ENCODE measurements around the gene EXOG.

The EXOG gene

GRCh38 chr3:38473229-38473628, 22.9 kb upstream of the EXOG start:
- DNase-seq (ENCODE audit: low read depth in 3 of 3, low spot score in 1 of 3): no peak

GRCh38 chr3:38474928-38475605, 21.1 kb upstream of the EXOG start:
- DNase-seq (ENCODE audit: low read depth in 3 of 3, low spot score in 1 of 3): no peak

- no peak for DNase-seq (ENCODE audit: low read depth in 3 of 3, low spot score in 1 of 3)
These were observed 20.4 kb upstream of the EXOG start for GRCh38 chr3:38475716-38476115.

GRCh38 chr3:38476157-38476756, 19.9 kb upstream of the EXOG start:
- DNase-seq (ENCODE audit: low read depth in 3 of 3, low spot score in 1 of 3): no peak

GRCh38 chr3:38477057-38477820, 18.9 kb upstream of the EXOG start:
- no peak for DNase-seq (ENCODE audit: low read depth in 3 of 3, low spot score in 1 of 3)

- no peak for DNase-seq (ENCODE audit: low read depth in 3 of 3, low spot score in 1 of 3)
These were observed 18.2 kb upstream of the EXOG start for GRCh38 chr3:38477839-38478450.

GRCh38 chr3:38478901-38479300, 17.2 kb upstream of the EXOG start:
- no peak for DNase-seq (ENCODE audit: low read depth in 3 of 3, low spot score in 1 of 3)

- peak in 2 of 3 donors; percentile 8 to 13 for DNase-seq (ENCODE audit: low read depth in 3 of 3, low spot score in 1 of 3)
These were observed 16.6 kb upstream of the EXOG start for GRCh38 chr3:38479431-38480092.

GRCh38 chr3:38480093-38480445, 16.1 kb upstream of the EXOG start:
- DNase-seq (ENCODE audit: low read depth in 3 of 3, low spot score in 1 of 3): no peak

- no peak for DNase-seq (ENCODE audit: low read depth in 3 of 3, low spot score in 1 of 3)
These were observed 15.2 kb upstream of the EXOG start for GRCh38 chr3:38480930-38481329.

GRCh38 chr3:38482951-38483350, 13.2 kb upstream of the EXOG start:
- DNase-seq (ENCODE audit: low read depth in 3 of 3, low spot score in 1 of 3): no peak

- DNase-seq (ENCODE audit: low read depth in 3 of 3, low spot score in 1 of 3): no peak
These were observed 8.8 kb upstream of the EXOG start for GRCh38 chr3:38487323-38487722.

- DNase-seq (ENCODE audit: low read depth in 3 of 3, low spot score in 1 of 3): no peak
These were observed 7.2 kb upstream of the EXOG start for GRCh38 chr3:38488949-38489348.

- DNase-seq (ENCODE audit: low read depth in 3 of 3, low spot score in 1 of 3): no peak
These were observed 6.4 kb upstream of the EXOG start for GRCh38 chr3:38489766-38490165.

- no peak for DNase-seq (ENCODE audit: low read depth in 3 of 3, low spot score in 1 of 3)
These were observed 5.7 kb upstream of the EXOG start for GRCh38 chr3:38490281-38491030.

GRCh38 chr3:38491215-38491614, 4.9 kb upstream of the EXOG start:
- DNase-seq (ENCODE audit: low read depth in 3 of 3, low spot score in 1 of 3): no peak

- no peak for DNase-seq (ENCODE audit: low read depth in 3 of 3, low spot score in 1 of 3)
These were observed 3.1 kb upstream of the EXOG start for GRCh38 chr3:38493031-38493430.

- DNase-seq (ENCODE audit: low read depth in 3 of 3, low spot score in 1 of 3): no peak
These were observed 891 bp downstream of the EXOG start for GRCh38 chr3:38497031-38497430.

GRCh38 chr3:38500688-38501417, 4.7 kb downstream of the EXOG start:
- DNase-seq (ENCODE audit: low read depth in 3 of 3, low spot score in 1 of 3): no peak

- no peak for DNase-seq (ENCODE audit: low read depth in 3 of 3, low spot score in 1 of 3)
These were observed 11.0 kb downstream of the EXOG start for GRCh38 chr3:38507120-38507519.

Measured in stimulated activated CD4-positive, alpha-beta T cell treated with anti-CD3 and anti-CD28 coated beads, TNF-alpha, amount 100 ng/mL, for 1 hour (primary cell).